Measurements from ENCODE around the gene QRICH2. TPM values are rescaled to one million over a fixed set of nuclear protein-coding genes. Genes with fewer than 3 reads are reported as not detected.
"Not testable (repeated sequence)": the region's sequence is repeated elsewhere in the genome, so short reads cannot be mapped to it uniquely, and the experiment has no call there.

Gene QRICH2
- total and polyA plus RNA-seq, 2 of the 4 experiments (the other 2 are of a cell fraction), result 4.3 to 4.8 TPM

DNA sequence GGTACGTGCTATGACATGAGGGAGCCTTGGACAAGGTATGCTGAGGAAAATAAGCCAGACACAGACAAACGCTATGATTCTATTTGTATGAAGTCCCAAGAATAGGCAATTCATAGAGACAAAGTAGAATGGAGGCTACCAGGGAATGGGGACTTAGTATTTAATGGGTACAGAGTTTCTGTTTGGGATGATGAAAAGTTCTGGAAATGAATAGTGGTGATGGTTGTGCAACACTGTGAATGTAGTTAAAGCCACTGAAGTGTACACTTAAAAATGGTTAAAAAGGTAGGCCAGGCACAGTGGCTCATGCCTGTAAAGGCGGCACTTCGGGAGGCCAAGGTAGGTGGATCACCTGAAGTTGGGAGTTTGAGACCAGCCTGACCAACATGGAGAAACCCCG, 42.4 kb upstream of the QRICH2 start:
- WGBS, 2 experiments (ENCODE audit: extremely low coverage in 2 of 2, insufficient read length in 1 of 2), result 95% methylated on average over 3 of the region's 5 CpGs; no CpG with 5 or more reads in 1 of the 2 experiments
- intact Hi-C loops (cut with micrococcal nuclease), result no loop called here

DNA sequence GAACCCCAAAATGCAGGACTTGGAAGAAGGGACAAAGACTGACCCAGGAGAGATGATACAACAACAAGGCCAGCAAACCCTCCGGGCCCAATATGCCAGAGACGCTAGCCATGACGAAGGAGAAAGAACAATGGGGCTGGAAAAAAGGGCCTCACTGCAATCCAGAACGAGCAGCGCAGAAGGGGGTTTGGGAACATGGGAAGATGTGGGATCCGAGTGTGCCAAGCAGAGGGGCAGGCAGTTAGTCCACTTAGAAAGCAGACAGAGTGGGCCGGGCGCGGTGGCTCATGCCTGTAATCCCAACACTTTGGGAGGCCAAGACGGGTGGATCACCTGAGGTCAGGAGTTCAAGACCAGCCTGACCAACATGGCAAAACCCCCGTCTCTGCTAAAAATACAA, 38.9 kb upstream of the QRICH2 start:
- H3K4me2 ChIP-seq (ENCODE audit: low read depth, low read length); H2AK5ac ChIP-seq (ENCODE audit: low read depth, low read length); H2AFZ ChIP-seq (replicated peaks; ENCODE audit: low read length, poor library complexity); H4K91ac ChIP-seq (ENCODE audit: insufficient read depth, low read depth, low read length); H3K23ac ChIP-seq (ENCODE audit: low read depth, low read length); H3K9ac ChIP-seq (ENCODE audit: low read depth, low read length); ATAC-seq (ENCODE audit: low read depth); H3K4me3 ChIP-seq (ENCODE audit: insufficient read depth, low read depth, low read length); intact Hi-C loops (cut with micrococcal nuclease); BruUV-seq (replicated peaks); H3K14ac ChIP-seq (replicated peaks; ENCODE audit: low read depth, low read length); H3K56ac ChIP-seq (ENCODE audit: extremely low read depth, insufficient read depth, low read length); H2BK120ac ChIP-seq (ENCODE audit: low read depth, low read length); H2BK15ac ChIP-seq (ENCODE audit: low read depth, low read length); H4K20me1 ChIP-seq (ENCODE audit: insufficient read depth, low read length); H3K9me1 ChIP-seq (ENCODE audit: insufficient read depth, low read length); H3K9me3 ChIP-seq (ENCODE audit: control insufficient read depth, insufficient read depth, low read length); POLR2A ChIA-PET (ENCODE audit: unreplicated experiment); CTCF ChIA-PET; DNase-seq; dilution Hi-C loops (cut with HindIII; ENCODE audit: low sequenced_read_pairs, unreplicated experiment); H2BK20ac ChIP-seq (ENCODE audit: low read depth, low read length); H3K4ac ChIP-seq (ENCODE audit: low read depth, low read length); H2AK9ac ChIP-seq (replicated peaks; ENCODE audit: low read depth, low read length, poor library complexity); H4K8ac ChIP-seq (ENCODE audit: low read depth in 2 of 2, low read length in 2 of 2); H3K27ac ChIP-seq (ENCODE audit: insufficient read depth, low read length); H2BK5ac ChIP-seq (ENCODE audit: low read depth, low read length, poor library complexity, severe bottlenecking); H3K27me3 ChIP-seq (ENCODE audit: control insufficient read depth, insufficient read depth, low read length); in situ Hi-C loops (cut with MboI; ENCODE audit: low sequenced_read_pairs); H3K4me1 ChIP-seq (ENCODE audit: control insufficient read depth, insufficient read depth, low read length); H4K5ac ChIP-seq (ENCODE audit: low read depth, low read length); H3K18ac ChIP-seq (ENCODE audit: low read depth, low read length): not testable (repeated sequence)
- H3K36me3 ChIP-seq (ENCODE audit: control insufficient read depth, insufficient read depth, low read length), result peaks cover 40% of the 10 kb centered on the region
- H3K79me1 ChIP-seq (ENCODE audit: low read depth in 1 of 2, low read length in 2 of 2), result peaks cover 8 to 42% of the 10 kb centered on the region in 2 experiments; a peak in 3 of 4 replicates
- WGBS, 2 experiments (ENCODE audit: extremely low coverage in 2 of 2, insufficient read length in 1 of 2), result 96% methylated on average over 3 of the region's 11 CpGs; no CpG with 5 or more reads in 1 of the 2 experiments

More for the DNA sequence above, 42.4 kb upstream of the QRICH2 start:
- Histone ChIP-seq H3K14ac (replicated peaks; ENCODE audit: low read depth, low read length) (no peak overlapping the region), H3K9me1 (ENCODE audit: insufficient read depth, low read length) (no peaks in the 10 kb centered on the region), H3K9ac (ENCODE audit: low read depth, low read length) (no peak overlapping the region), H3K56ac (ENCODE audit: extremely low read depth, insufficient read depth, low read length) (no peak overlapping the region), H3K4me3 (ENCODE audit: insufficient read depth, low read depth, low read length) (no peak overlapping the region), H4K20me1 (ENCODE audit: insufficient read depth, low read length) (peaks cover 4% of the 10 kb centered on the region; the same call in 1 of the 2 replicates), H3K4me2 (ENCODE audit: low read depth, low read length) (no peak overlapping the region), H3K9me3 (ENCODE audit: control insufficient read depth, insufficient read depth, low read length) (no peaks in the 10 kb centered on the region), H4K8ac (ENCODE audit: low read depth in 2 of 2, low read length in 2 of 2) (no peak overlapping the region), H2AK5ac (ENCODE audit: low read depth, low read length) (no peak overlapping the region), H3K79me1 (ENCODE audit: low read depth in 1 of 2, low read length in 2 of 2) (peaks cover 6 to 47% of the 10 kb centered on the region in 2 experiments), H2BK15ac (ENCODE audit: low read depth, low read length) (no peak overlapping the region), H3K27ac (ENCODE audit: insufficient read depth, low read length) (no peak overlapping the region), H3K4ac (ENCODE audit: low read depth, low read length) (no peak overlapping the region), H3K18ac (ENCODE audit: low read depth, low read length) (no peak overlapping the region), H2BK5ac (ENCODE audit: low read depth, low read length, poor library complexity, severe bottlenecking) (no peak overlapping the region), H2BK20ac (ENCODE audit: low read depth, low read length) (no peak overlapping the region), H3K36me3 (ENCODE audit: control insufficient read depth, insufficient read depth, low read length) (peaks cover 19% of the 10 kb centered on the region), H2AK9ac (replicated peaks; ENCODE audit: low read depth, low read length, poor library complexity) (no peak overlapping the region), H2AFZ (replicated peaks; ENCODE audit: low read length, poor library complexity) (no peak overlapping the region), H3K27me3 (ENCODE audit: control insufficient read depth, insufficient read depth, low read length) (no peaks in the 10 kb centered on the region), H3K4me1 (ENCODE audit: control insufficient read depth, insufficient read depth, low read length) (peaks cover 8% of the 10 kb centered on the region), H4K5ac (ENCODE audit: low read depth, low read length) (no peak overlapping the region), H2BK120ac (ENCODE audit: low read depth, low read length) (no peak overlapping the region), H4K91ac (ENCODE audit: insufficient read depth, low read depth, low read length) (no peak overlapping the region), H3K23ac (ENCODE audit: low read depth, low read length) (no peak overlapping the region)
- in situ Hi-C loops (cut with MboI; ENCODE audit: low sequenced_read_pairs), result no loop called here
- dilution Hi-C loops (cut with HindIII; ENCODE audit: low sequenced_read_pairs, unreplicated experiment), result no loop called here
- TF ChIP-seq MAZ (IDR thresholded peaks at IDR 0.05; ENCODE audit: borderline replicate concordance, low read depth, low read length) (no peak), CEBPB (IDR thresholded peaks at IDR 0.05; ENCODE audit: low read depth, low read length) (peak; percentile 60)
- DNase-seq (no peak), ATAC-seq (ENCODE audit: low read depth) (no peak)
- CTCF ChIA-PET, result no interaction called here
- POLR2A ChIA-PET (ENCODE audit: unreplicated experiment), result no interaction called here
- no TSS peak for BruUV-seq (replicated peaks)
